Motor neuron (in vitro differentiated cells): ENCODE measurements around the gene PRR20D. TPM values are rescaled to one million over a fixed set of nuclear protein-coding genes. Genes with fewer than 3 reads are reported as not detected.

ENCODE experiments used
- ATAC-seq, 8 experiments: fragments of 200-7000 bp; cut with Tn5 transposase; replicated peaks in 6 of 8; 2 replicates each; pipeline ENCODE4 v1.8.0; 2021; ENCODE audit warnings: mild to moderate bottlenecking in 8 of 8, moderate library complexity in 8 of 8
- H3K27ac ChIP-seq, 2 donors: fragments of 250-450 bp; sonication (Bioruptor Pico); 2 replicates each; pipeline ENCODE4 v1.9.0; 2021; ENCODE audit warnings: antibody characterized with exemption in 2 of 2, mild to moderate bottlenecking in 2 of 2, moderate library complexity in 1 of 2
- H3K4me1 ChIP-seq, 2 donors: fragments of 250-450 bp; sonication (Bioruptor Pico); replicated peaks in 1 of 2; 2 replicates each; pipeline ENCODE4 v1.6.1; 2021; ENCODE audit warnings: antibody characterized with exemption in 2 of 2, mild to moderate bottlenecking in 2 of 2, moderate library complexity in 1 of 2
- H3K4me3 ChIP-seq, 5 donors: fragments of 250-450 bp; sonication (Bioruptor Pico); 2 replicates each; pipeline ENCODE4 v1.9.0; 2021; ENCODE audit warnings: antibody characterized with exemption in 5 of 5, mild to moderate bottlenecking in 5 of 5, moderate library complexity in 4 of 5
- WGBS, 10 experiments: fragments of 450-650 bp; shearing (Covaris generic); methylation state at CpG; one replicate each; pipeline ENCODE4 v1.0.0; 2022; 5-methylcytosine and 5-hydroxymethylcytosine counted together
- in situ Hi-C, 9 experiments: fragments of 400-800 bp; cut with MboI; loops; one replicate each; pipeline ENCODE4 v1.15.0; 2021; ENCODE audit warnings: low sequenced_read_pairs in 9 of 9, low pct_unique_long_range_greater_than_20kb in 2 of 9; ENCODE audit not compliant: unreplicated experiment in 9 of 9
- total RNA-seq, 8 experiments: library from RNA; unstranded; fragments of 300-600 nt; gene quantifications; 2 replicates each; pipeline versions ENCODE4 v1.2.3 to v1.2.4, GENCODE V29; 2022

Gene PRR20D
- total RNA-seq, 8 experiments from 2014 or later = 0.05 to 0.66 (median 0.18) TPM; not detected in 2

- Histone ChIP-seq H3K27ac (no peak overlapping the region), H3K4me1 (no peaks in the 10 kb centered on the region), H3K4me3 (no peak overlapping the region)
- 0 to 100% (median 83%) methylated on average over 1 of the region's 1 CpG; no CpG with 5 or more reads in 1 of the 10 experiments for WGBS, 10 experiments
- in situ Hi-C loops = no loop called here
- no peak for ATAC-seq
Observed at GRCh38 chr13:57191667-57192066, 31.2 kb downstream of the PRR20D start.

GRCh38 chr13:57212989-57213388 is 52.6 kb downstream of the PRR20D start:
- 22 to 88% (median 73%) methylated on average over 1 of the region's 1 CpG; no CpG with 5 or more reads in 6 of the 10 experiments for WGBS, 10 experiments
- H3K4me3 ChIP-seq = no peak overlapping the region
- no peak for ATAC-seq
- in situ Hi-C loops = no loop called here
- H3K27ac ChIP-seq = no peak overlapping the region
- H3K4me1 ChIP-seq = no peaks in the 10 kb centered on the region

Other genes starting within 250 kb of the PRR20D start
- gene PRR20A, start 19.7 kb upstream of the PRR20D start, total RNA-seq = under 1 TPM in 6 of 8 experiments, not detected in 2; 0.05 to 0.66 (median 0.18) TPM
- gene PRR20B, start 13.1 kb upstream of the PRR20D start, total RNA-seq = under 1 TPM in 6 of 8 experiments, not detected in 2; 0.05 to 0.66 (median 0.18) TPM
- 1 to 10 TPM in 1 of 8 experiments, under 1 TPM in 5, not detected in 2; 0.16 to 1.3 (median 0.39) TPM for gene PRR20C, start 6.6 kb upstream of the PRR20D start, total RNA-seq
- under 1 TPM in 6 of 8 experiments, not detected in 2; 0.05 to 0.66 (median 0.18) TPM for gene PRR20E, start 6.6 kb downstream of the PRR20D start, total RNA-seq